Gastrocnemius medialis (tissue), 4 donors: ENCODE data around the gene NOS1AP. TPM values are rescaled to one million over a fixed set of nuclear protein-coding genes. Genes with fewer than 3 reads are reported as not detected.
"Not testable (repeated sequence)": the region's sequence is repeated elsewhere in the genome, so short reads cannot be mapped to it uniquely, and the experiment has no call there.

ENCODE experiments used
- ATAC-seq, 2 donors: fragments of 150-250 bp; one replicate each; pipeline ENCODE4 v1.9.1; 2016
- DNase-seq, 2 donors: peaks; one replicate each; pipeline ENCODE4 v3.0.0-alpha.2; 2019
- H3K27ac ChIP-seq, 4 donors: fragments of 200-600 bp; sonication (generic); 1 replicate in 1 of 4; 2 replicates in 3 of 4; pipeline ENCODE4 v1.5.1; 2016 to 2018; ENCODE audit warnings: mild to moderate bottlenecking in 2 of 4, moderate library complexity in 1 of 4
- H3K27me3 ChIP-seq, 3 donors: fragments of 200-600 bp; sonication (generic) in 2 of 3; 1 replicate in 1 of 3; 2 replicates in 2 of 3; pipeline versions ENCODE4 v1.5.1 to v1.6.0; 2016 to 2019; ENCODE audit warnings: mild to moderate bottlenecking in 1 of 3, moderate library complexity in 1 of 3
- H3K36me3 ChIP-seq, 2 donors: fragments of 200-600 bp; sonication (generic) in 1 of 2; one replicate each; pipeline ENCODE4 v1.5.1; 2017 to 2018
- H3K4me1 ChIP-seq, 2 donors: fragments of 200-600 bp; sonication (generic) in 1 of 2; one replicate each; pipeline ENCODE4 v1.5.1; 2016 to 2017; ENCODE audit warnings: mild to moderate bottlenecking in 2 of 2
- H3K4me3 ChIP-seq, 4 donors: fragments of 200-600 bp; sonication (generic) in 3 of 4; 1 replicate in 1 of 4; 2 replicates in 3 of 4; pipeline ENCODE4 v1.5.1; 2016 to 2019; ENCODE audit warnings: mild to moderate bottlenecking in 2 of 4
- H3K9me3 ChIP-seq, 3 donors: fragments of 200-600 bp; sonication (generic) in 2 of 3; 1 replicate in 1 of 3; 2 replicates in 2 of 3; pipeline ENCODE4 v1.5.1; 2016 to 2019
- CTCF ChIP-seq, 5 experiments: fragments of 450-650 bp in 3 of 5; fragments of 200-600 bp in 2 of 5; sonication (generic) in 2 of 5; IDR thresholded peaks in 4 of 5; conservative IDR thresholded peaks in 1 of 5; 1 replicate in 4 of 5; 2 replicates in 1 of 5; pipeline ENCODE4 v1.5.1; 2016 to 2019; ENCODE audit warnings: antibody characterized with exemption in 5 of 5, mild to moderate bottlenecking in 3 of 5, moderate library complexity in 3 of 5
- POLR2A ChIP-seq, 2 donors: fragments of 450-650 bp; IDR thresholded peaks; one replicate each; pipeline ENCODE4 v1.6.1; 2017; ENCODE audit warnings: antibody characterized with exemption in 2 of 2, mild to moderate bottlenecking in 2 of 2, moderate library complexity in 2 of 2
- in situ Hi-C, 4 donors: fragments of 200-750 bp; cut with MboI; loops; one replicate each; pipeline versions ENCODE4 v1.15.0 to v1.8.0; 2017; ENCODE audit warnings: low sequenced_read_pairs in 4 of 4
- intact Hi-C: fragments of 100-400 bp; cut with DNase I; formaldehyde crosslinking; loops from one replicate; pipeline ENCODE4 v1.15.1; 2023; ENCODE audit warnings: low total_unique reads
- total RNA-seq, 4 donors: library from RNA; depleted of rRNA; stranded (reverse); fragments of >200 nt; gene quantifications; one replicate each; pipeline versions ENCODE4 v1.1.0 to v1.2.3, GENCODE V29; 2016

Gene NOS1AP
- total RNA-seq, 4 donors from 2014 or later = 0.20 to 0.40 (median 0.25) TPM

GRCh38 chr1:162079030-162079429 lies 9.5 kb downstream of the NOS1AP start:
- peaks cover 0 to 8% (median 0%) of the 10 kb centered on the region in 3 donors for H3K27me3 ChIP-seq

GRCh38 chr1:162080472-162081015 lies 11.1 kb downstream of the NOS1AP start:
- Histone ChIP-seq H3K4me1 (no peaks in the 10 kb centered on the region), H3K4me3 (no peak overlapping the region), H3K27me3 (peaks cover 0 to 8% (median 0%) of the 10 kb centered on the region in 3 donors), H3K9me3 (no peaks in the 10 kb centered on the region), H3K36me3 (no peaks in the 10 kb centered on the region), H3K27ac (no peak overlapping the region)
- no peak for TF ChIP-seq CTCF (IDR thresholded peaks at IDR 0.05 in 4 of 5, conservative IDR thresholded peaks at IDR 0.05 in 1 of 5)
- no peak for TF ChIP-seq POLR2A (IDR thresholded peaks at IDR 0.05)
- DNase-seq (no peak), ATAC-seq (no peak)
- in situ Hi-C loops (no loop called here), intact Hi-C loops (no loop called here)

More at GRCh38 chr1:162079030-162079429, 9.5 kb downstream of the NOS1AP start:
- intact Hi-C loops (no loop called here), in situ Hi-C loops (no loop called here)
- Histone ChIP-seq H3K4me1 (no peaks in the 10 kb centered on the region), H3K4me3 (no peak overlapping the region), H3K27ac (no peak overlapping the region), H3K36me3 (no peaks in the 10 kb centered on the region), H3K9me3 (no peaks in the 10 kb centered on the region)
- no peak for TF ChIP-seq CTCF (IDR thresholded peaks at IDR 0.05 in 4 of 5, conservative IDR thresholded peaks at IDR 0.05 in 1 of 5)
- TF ChIP-seq POLR2A (IDR thresholded peaks at IDR 0.05) = no peak
- DNase-seq = no peak
- ATAC-seq = no peak

- Histone ChIP-seq H3K9me3 (no peaks in the 10 kb centered on the region), H3K4me3 (no peak overlapping the region), H3K36me3 (no peaks in the 10 kb centered on the region), H3K27me3 (peaks cover 0 to 3% (median 0%) of the 10 kb centered on the region in 3 donors), H3K27ac (no peak overlapping the region), H3K4me1 (no peaks in the 10 kb centered on the region)
- in situ Hi-C loops (no loop called here), intact Hi-C loops (no loop called here)
- ATAC-seq = no peak
- TF ChIP-seq CTCF (IDR thresholded peaks at IDR 0.05 in 4 of 5, conservative IDR thresholded peaks at IDR 0.05 in 1 of 5) = no peak
- no peak for TF ChIP-seq POLR2A (IDR thresholded peaks at IDR 0.05)
- DNase-seq = no peak
These were observed 11.8 kb downstream of the NOS1AP start for GRCh38 chr1:162081316-162081715.

- ATAC-seq, H3K36me3 ChIP-seq, H3K4me1 ChIP-seq, DNase-seq, H3K27ac ChIP-seq, H3K4me3 ChIP-seq, in situ Hi-C loops, intact Hi-C loops, H3K9me3 ChIP-seq, H3K27me3 ChIP-seq: not testable (repeated sequence)
These were observed 12.6 kb downstream of the NOS1AP start for GRCh38 chr1:162082080-162082479.

GRCh38 chr1:162083273-162083672 lies 13.8 kb downstream of the NOS1AP start:
- no peak for DNase-seq
- no peaks in the 10 kb centered on the region for H3K9me3 ChIP-seq
- no peak overlapping the region for H3K27ac ChIP-seq
- ATAC-seq = no peak
- no peaks in the 10 kb centered on the region for H3K27me3 ChIP-seq
- intact Hi-C loops = no loop called here
- in situ Hi-C loops = no loop called here
- TF ChIP-seq CTCF (IDR thresholded peaks at IDR 0.05 in 4 of 5, conservative IDR thresholded peaks at IDR 0.05 in 1 of 5) (no peak), POLR2A (IDR thresholded peaks at IDR 0.05) (no peak)
- H3K4me1 ChIP-seq = no peaks in the 10 kb centered on the region
- no peaks in the 10 kb centered on the region for H3K36me3 ChIP-seq
- no peak overlapping the region for H3K4me3 ChIP-seq
